Heart right ventricle (tissue), 16 donors: ENCODE results near the gene COPS6. TPM values are rescaled to one million over a fixed set of nuclear protein-coding genes. Genes with fewer than 3 reads are reported as not detected.
A peak's percentile ranks its signal among the peaks of the same experiment; 100 is the strongest.
"Not testable (repeated sequence)": the region's sequence is repeated elsewhere in the genome, so short reads cannot be mapped to it uniquely, and the experiment has no call there.

Source experiments
- ATAC-seq, 8 donors: fragments of 200-7000 bp; cut with Tn5 transposase; one replicate each; pipeline ENCODE4 v1.9.1; 2020; ENCODE audit warnings: mild to moderate bottlenecking in 8 of 8, moderate library complexity in 8 of 8, moderate number of reproducible peaks in 1 of 8
- DNase-seq, 2 donors: peaks; one replicate each; pipeline ENCODE4 v3.0.0-alpha.2; 2020
- H3K27ac ChIP-seq, 10 donors: fragments of 200-600 bp; sonication (generic) in 2 of 10; one replicate each; pipeline versions ENCODE4 v1.5.0 to v1.8.0; 2020 to 2022; ENCODE audit warnings: mild to moderate bottlenecking in 3 of 10
- H3K27me3 ChIP-seq, 7 donors: fragments of 200-600 bp; one replicate each; pipeline ENCODE4 v1.8.0; 2021 to 2022; ENCODE audit warnings: mild to moderate bottlenecking in 2 of 7
- H3K36me3 ChIP-seq, 9 donors: fragments of 200-600 bp; sonication (generic) in 1 of 9; one replicate each; pipeline versions ENCODE4 v1.5.0 to v1.8.0; 2020 to 2022; ENCODE audit warnings: mild to moderate bottlenecking in 2 of 9
- H3K4me1 ChIP-seq, 9 donors: fragments of 200-600 bp; sonication (generic) in 1 of 9; one replicate each; pipeline versions ENCODE4 v1.5.0 to v1.8.0; 2020 to 2022; ENCODE audit warnings: mild to moderate bottlenecking in 4 of 9
- H3K4me3 ChIP-seq, 10 donors: fragments of 200-600 bp; sonication (generic) in 2 of 10; one replicate each; pipeline versions ENCODE4 v1.5.0 to v1.8.0; 2020 to 2022; ENCODE audit warnings: mild to moderate bottlenecking in 7 of 10, moderate library complexity in 2 of 10
- H3K9me3 ChIP-seq, 11 donors: fragments of 200-600 bp in 10 of 11; sonication (generic) in 2 of 11; one replicate each; pipeline versions ENCODE4 v1.5.0 to v1.8.0; 2013 to 2022; ENCODE audit warnings: mild to moderate bottlenecking in 2 of 11, control low read depth in 1 of 11, moderate library complexity in 1 of 11
- CTCF ChIP-seq, 9 donors: fragments of 200-600 bp; sonication (generic) in 2 of 9; IDR thresholded peaks; one replicate each; pipeline versions ENCODE4 v1.5.0 to v1.8.0; 2021 to 2022; ENCODE audit warnings: antibody characterized with exemption in 9 of 9, mild to moderate bottlenecking in 5 of 9, moderate library complexity in 1 of 9
- WGBS, 2 donors: extraction: QIAGEN DNeasy Blood & Tissue Kit; methylation state at CpG; one replicate each; pipeline ENCODE4 v1.1.7; 2013; ENCODE audit warnings: inconsistent platforms in 1 of 2; 5-methylcytosine and 5-hydroxymethylcytosine counted together
- intact Hi-C, 10 donors: fragments of 100-400 bp; cut with DNase I; formaldehyde crosslinking; loops; one replicate each; pipeline versions ENCODE4 v1.11.1 to v1.14.2; 2022
- polyA plus RNA-seq, 2 donors: library from polyadenylated mRNA; stranded (reverse); fragments of 200-250 nt; gene quantifications; one replicate each; pipeline ENCODE4 v1.2.3, GENCODE V29; 2013
- total RNA-seq, 10 donors: library from RNA; stranded (reverse); fragmentation: NEBNext Ultra II Directional in 3 of 10; extraction: Animal tissue kit (Norgen Biotek cat#: 25700) in 3 of 10; gene quantifications; one replicate each; pipeline versions ENCODE4 v1.2.1 to v1.2.4, GENCODE V29; 2021 to 2023
- donor health status: Arrhythmogenic right ventricular cardiomyopathy.
- donor health status: ischemic (EF 13 %, LVEDD 7.1; RV severe dilation, severe dysfunction).
- donor health status: healthy with polysubstance abuse.
- donor health status: DM: no; HTN: yes; CAD: no.
- donor health status: DM: no; HTN: no; CAD: no.
- donor health status: ischemic (EF 25% LVEDD 6.9; RV normal size, moderate dysfunction).
- donor health status: ischemic (EF 25% LVEDD 5.7; RV mildly dilated, moderate dysfunction).
- donor health status: healthy.
- donor health status: DM: yes; HTN: yes; CAD: no.
- donor health status: Ischemic cardiomyopathy.
- donor health status: ischemic (EF 35%, LVEDD 5.7; RV mildly dilated, moderate dysfunction).
- donor health status: nonischemic (EF 11% LVEDD 7.7; RV severe dilation, severe dysfunction).
- donor health status: DM: yes; HTN: yes; CAD: no.
- donor health status: PGD.
- donor health status: ischemic (EF 29% LVEDD 5.4; RV normal size, mild dysfunction).
- donor health status: nonischemic (EF 23%, LVEDD 6.1; RV moderate dilation, normal function).

COPS6 gene
- total and polyA plus RNA-seq, 12 donors = 106 to 135 (median 116) TPM

GRCh38 chr7:100127866-100128636 is 39.3 kb downstream of the COPS6 start:
- H3K36me3 ChIP-seq = peaks cover 0 to 7% (median 0%) of the 10 kb centered on the region in 9 donors
- no peaks in the 10 kb centered on the region for H3K27me3 ChIP-seq
- H3K4me1 ChIP-seq = peaks cover 11 to 43% (median 22%) of the 10 kb centered on the region in 9 donors
- DNase-seq (no peak), ATAC-seq (peak in 2 of 8 donors; percentile 2 to 3)
- TF ChIP-seq CTCF (IDR thresholded peaks at IDR 0.05) = no peak
- H3K9me3 ChIP-seq = no peaks in the 10 kb centered on the region
- H3K4me3 ChIP-seq = peak overlapping the region; percentile 81 to 98 (median 94)
- intact Hi-C loops = loop anchor here in 6 of 10 donors (2.0 to 10.0 kb wide), 5 partner anchors 41 to 213 kb away; partner anchors contain the start of genes COPS6 (in 1 of the 6), TRIM4 (in 1 of the 6) and ZNF3 (in 1 of the 6)
- WGBS, 2 donors = 4 to 6% methylated on average over 37 of the region's 37 CpGs
- H3K27ac ChIP-seq = peak overlapping the region in 9 of 10 donors; percentile 86 to 98 (median 96)

GRCh38 chr7:100128637-100128963 is 39.8 kb downstream of the COPS6 start:
- intact Hi-C loops = loop anchor here in 5 of 10 donors (5.0 to 10.0 kb wide), 4 partner anchors 41 to 214 kb away; partner anchors contain the start of genes COPS6 (in 1 of the 5) and TRIM4 (in 1 of the 5)
- ATAC-seq = no peak
- Histone ChIP-seq H3K27me3 (no peaks in the 10 kb centered on the region), H3K27ac (no peak overlapping the region), H3K36me3 (peaks cover 0 to 5% (median 0%) of the 10 kb centered on the region in 9 donors), H3K9me3 (no peaks in the 10 kb centered on the region), H3K4me1 (peaks cover 11 to 43% (median 22%) of the 10 kb centered on the region in 9 donors), H3K4me3 (no peak overlapping the region)
- DNase-seq = no peak
- WGBS, 2 donors = 59 to 85% methylated on average over 1 of the region's 1 CpG
- no peak for TF ChIP-seq CTCF (IDR thresholded peaks at IDR 0.05)

GRCh38 chr7:100130220-100130607 is 41.4 kb downstream of the COPS6 start:
- WGBS, 2 donors = 100% methylated on average over 1 of the region's 1 CpG
- H3K4me3 ChIP-seq, H3K36me3 ChIP-seq, ATAC-seq, H3K27me3 ChIP-seq, H3K9me3 ChIP-seq, DNase-seq, H3K27ac ChIP-seq: not testable (repeated sequence)
- H3K4me1 ChIP-seq = peaks cover 11 to 35% (median 22%) of the 10 kb centered on the region in 9 donors
- intact Hi-C loops = loop anchor here in 8 of 10 donors (2.0 to 10.0 kb wide), 9 partner anchors 47 to 275 kb away; partner anchors contain the start of genes PVRIG (in 5 of the 8) and TRIM4 (in 1 of the 8)

GRCh38 chr7:100130608-100131453 is 42.1 kb downstream of the COPS6 start:
- Histone ChIP-seq H3K4me1 (peaks cover 10 to 31% (median 17%) of the 10 kb centered on the region in 9 donors), H3K9me3 (no peaks in the 10 kb centered on the region), H3K36me3 (no peaks in the 10 kb centered on the region), H3K4me3 (peak overlapping the region in 1 of 10 donors; percentile 11), H3K27ac (no peak overlapping the region), H3K27me3 (peaks cover 0 to 1% (median 0%) of the 10 kb centered on the region in 7 donors)
- DNase-seq (peak; percentile 78 to 84), ATAC-seq (no peak)
- WGBS, 2 donors = 13 to 14% methylated on average over 24 of the region's 24 CpGs
- TF ChIP-seq CTCF (IDR thresholded peaks at IDR 0.05) = peak; percentile 71 to 93 (median 89)
- intact Hi-C loops = loop anchor here in 8 of 10 donors (2.0 to 10.0 kb wide), 9 partner anchors 48 to 274 kb away; partner anchors contain the start of genes PVRIG (in 5 of the 8) and TRIM4 (in 1 of the 8)
